NCI-H2107 (cell line): ENCODE data around the gene SLC25A13.
"Not testable (repeated sequence)": the region's sequence is repeated elsewhere in the genome, so short reads cannot be mapped to it uniquely, and the experiment has no call there.

Experiments used
- DNase-seq: peaks from one replicate; lab custom pipeline; 2025; lab: John Stamatoyannopoulos, UW

Gene SLC25A13

GRCh38 chr7:96200740-96201139 lies 121.2 kb downstream of the SLC25A13 start:
- DNase-seq: no peak

DNA sequence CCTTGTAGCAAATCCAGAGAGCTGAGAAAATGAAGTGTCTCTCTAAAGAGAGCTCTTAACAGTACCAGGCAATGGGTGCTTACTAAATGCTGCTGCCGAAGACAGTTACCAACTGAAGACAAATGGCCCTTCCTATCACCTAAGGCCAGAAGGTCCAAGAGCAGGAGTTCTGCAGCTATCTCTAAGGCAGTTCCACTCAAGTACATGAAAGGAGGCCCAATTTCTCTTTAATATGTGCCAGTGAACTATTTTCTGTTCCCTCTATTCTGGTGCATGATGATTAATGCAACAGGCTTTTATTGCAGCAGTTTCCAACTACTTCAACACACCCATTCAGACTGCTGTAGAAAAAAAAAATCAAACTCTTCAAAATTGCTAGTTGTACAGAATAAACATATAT lies 122.5 kb downstream of the SLC25A13 start:
- DNase-seq: no peak

- no peak for DNase-seq
Measured at GRCh38 chr7:96198047-96198636, 123.8 kb downstream of the SLC25A13 start.

DNA sequence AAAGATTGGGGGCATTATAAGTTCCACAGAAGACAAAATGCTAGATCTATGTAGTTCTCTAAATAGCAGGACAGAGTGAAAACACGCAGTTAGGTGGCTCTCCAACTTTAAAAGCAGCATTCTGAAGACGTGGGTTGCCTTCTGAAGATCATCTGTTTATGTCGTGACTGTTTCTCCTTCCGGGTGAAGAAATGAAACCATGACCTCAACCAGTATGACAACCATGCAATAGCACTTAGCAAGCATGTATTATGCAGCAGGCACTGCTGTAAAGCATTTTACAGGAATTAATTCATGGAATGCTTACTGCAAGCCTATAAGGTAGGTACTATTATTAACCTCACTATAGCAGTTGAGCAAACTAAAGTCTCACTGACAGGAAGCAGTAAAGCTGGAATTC lies 125.2 kb downstream of the SLC25A13 start:
- DNase-seq: no peak

- DNase-seq: no peak
Measured at GRCh38 chr7:96189129-96189820, 132.6 kb downstream of the SLC25A13 start.

DNA sequence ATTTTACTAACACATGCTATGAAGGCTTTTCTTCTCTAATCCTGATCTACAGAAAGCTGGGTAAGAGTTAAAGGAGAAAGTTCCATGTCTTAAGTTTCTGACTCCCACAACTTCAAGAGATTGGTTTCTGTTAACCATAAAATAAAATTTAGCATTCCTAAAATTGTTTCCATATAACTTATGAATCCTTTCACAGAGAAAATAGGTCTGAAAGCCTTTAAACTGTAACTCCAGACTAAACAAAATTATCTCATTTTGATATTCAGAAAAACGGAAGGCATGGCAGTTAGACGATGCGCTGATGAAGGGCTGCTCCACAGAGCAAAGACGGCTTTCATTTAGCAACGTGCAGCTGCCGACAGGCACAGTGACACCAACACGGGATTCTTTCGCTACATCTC lies 133.3 kb downstream of the SLC25A13 start:
- DNase-seq: no peak

DNA sequence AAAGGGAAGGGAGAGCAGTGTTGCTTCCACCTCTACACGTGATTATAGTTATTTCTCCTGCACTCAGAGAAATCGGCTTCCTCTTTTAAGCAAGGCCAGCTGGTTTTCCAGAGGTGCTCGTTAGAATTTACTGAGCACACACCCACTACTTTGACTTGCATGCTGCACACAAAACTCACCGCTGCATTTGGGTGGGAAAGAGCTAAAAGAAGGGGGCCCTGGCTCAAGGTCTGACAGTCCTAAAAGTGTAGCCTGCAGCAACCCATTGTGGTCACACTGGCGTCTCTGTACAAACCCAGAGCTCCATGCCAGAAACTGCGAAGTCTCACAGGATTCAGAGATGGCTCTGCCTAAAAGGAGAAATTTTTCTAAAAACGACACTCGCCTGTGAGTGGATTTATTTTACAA lies 133.7 kb downstream of the SLC25A13 start:
- no peak for DNase-seq

- DNase-seq: no peak
Measured at GRCh38 chr7:96187735-96188134, 134.2 kb downstream of the SLC25A13 start.

- no peak for DNase-seq
Measured at GRCh38 chr7:96184783-96185182, 137.1 kb downstream of the SLC25A13 start.

GRCh38 chr7:96183163-96183670 lies 138.7 kb downstream of the SLC25A13 start:
- no peak for DNase-seq

GRCh38 chr7:96182424-96183158 lies 139.3 kb downstream of the SLC25A13 start:
- no peak for DNase-seq

DNA sequence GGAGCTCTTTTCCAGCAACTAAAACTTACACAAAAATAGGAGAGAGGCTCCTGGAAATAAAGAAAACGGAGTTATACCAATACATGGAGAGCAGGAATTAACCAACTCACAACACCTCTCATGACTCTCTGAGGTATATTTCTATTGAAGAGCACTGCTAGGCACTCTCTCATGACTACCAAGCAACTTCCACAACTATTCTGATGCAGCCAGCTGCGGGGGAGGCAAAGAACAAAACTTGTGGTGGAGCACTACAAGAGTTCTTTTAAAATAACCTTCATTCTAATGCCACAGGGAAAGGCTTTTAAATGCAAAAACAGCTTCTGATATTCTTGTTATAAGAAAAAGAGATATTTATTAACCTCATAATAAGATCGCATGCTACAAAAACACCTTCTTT lies 140.7 kb downstream of the SLC25A13 start:
- no peak for DNase-seq

GRCh38 chr7:96179837-96180236 lies 142.1 kb downstream of the SLC25A13 start:
- no peak for DNase-seq

- no peak for DNase-seq
Measured at GRCh38 chr7:96179341-96179740, 142.6 kb downstream of the SLC25A13 start.

DNA sequence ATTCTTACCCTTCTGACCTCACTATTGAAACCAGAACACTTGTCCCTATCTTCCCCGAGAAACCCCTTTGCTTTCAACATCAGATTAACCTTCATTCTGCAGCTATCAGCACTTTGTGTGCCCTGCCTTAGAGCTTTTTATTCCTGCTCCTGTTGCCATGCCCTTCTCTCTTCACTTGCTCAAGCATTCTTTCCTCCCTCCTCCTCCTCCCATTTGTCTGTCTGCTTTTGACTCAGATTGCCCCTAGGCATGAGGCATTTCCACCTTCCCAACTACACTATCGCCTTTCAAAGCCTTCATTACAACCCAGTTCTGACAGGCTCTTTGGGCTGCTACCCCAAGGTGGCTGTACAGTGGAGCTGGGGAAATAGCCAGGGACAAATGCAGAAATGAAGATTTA lies 143.3 kb downstream of the SLC25A13 start:
- DNase-seq: no peak

- DNase-seq: no peak
Measured at GRCh38 chr7:96177353-96177752, 144.5 kb downstream of the SLC25A13 start.

GRCh38 chr7:96174812-96175211 lies 147.1 kb downstream of the SLC25A13 start:
- no peak for DNase-seq

- DNase-seq: no peak
Measured at GRCh38 chr7:96173781-96174180, 148.1 kb downstream of the SLC25A13 start.

GRCh38 chr7:96169439-96169838 lies 152.5 kb downstream of the SLC25A13 start:
- no peak for DNase-seq

GRCh38 chr7:96167424-96167823 lies 154.5 kb downstream of the SLC25A13 start:
- no peak for DNase-seq

DNA sequence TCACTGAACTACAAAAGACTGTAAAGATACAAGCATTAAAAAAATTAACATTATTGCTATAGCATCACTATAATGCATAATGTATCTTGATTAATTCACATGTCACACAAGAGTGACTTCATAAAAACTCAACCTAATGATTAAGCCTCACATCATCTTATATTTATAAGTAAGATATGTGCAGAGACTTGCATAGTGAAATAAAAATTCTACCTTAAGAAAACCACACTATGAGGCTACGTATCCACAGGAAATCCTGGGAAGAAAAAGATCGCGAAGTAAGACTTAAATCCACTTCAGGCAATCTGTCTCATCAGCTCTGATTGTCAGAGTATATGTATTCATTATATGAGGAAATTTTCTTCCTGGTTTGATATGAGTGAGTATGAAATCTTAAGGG lies 160.0 kb downstream of the SLC25A13 start:
- DNase-seq: no peak

DNA sequence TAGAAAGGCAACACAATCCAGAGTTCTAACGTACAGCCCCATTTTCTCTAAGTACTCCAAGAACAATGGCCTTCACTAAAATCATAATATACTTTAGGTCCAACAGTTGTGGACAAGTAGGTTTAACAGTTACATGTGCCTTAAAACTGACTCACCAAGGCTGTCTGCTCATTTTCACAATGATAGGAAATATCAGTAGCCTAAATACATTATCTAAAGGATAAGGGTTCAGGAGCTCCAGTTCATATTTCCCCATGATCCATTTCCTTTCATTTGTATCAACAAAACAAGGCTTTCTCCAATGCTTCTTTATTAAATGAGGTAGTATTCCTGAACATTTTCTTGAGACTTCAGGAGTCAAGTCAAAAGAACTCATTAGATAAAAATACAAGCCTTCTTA lies 164.0 kb downstream of the SLC25A13 start:
- no peak for DNase-seq

- DNase-seq: not testable (repeated sequence)
Measured at GRCh38 chr7:96154506-96154905, 167.4 kb downstream of the SLC25A13 start.
